HG02981 (cell line): ENCODE data around the gene PPP2R5A.
"Not testable (repeated sequence)": the region's sequence is repeated elsewhere in the genome, so short reads cannot be mapped to it uniquely, and the experiment has no call there.

Source experiments
- ATAC-seq: cut with Tn5 transposase; IDR thresholded peaks from one replicate; pipeline ENCODE4 v1.9.1; 2021; ENCODE audit warnings: mild to moderate bottlenecking, moderate library complexity; ENCODE audit not compliant: unreplicated experiment

Gene PPP2R5A

GRCh38 chr1:212351588-212352362, 66.6 kb downstream of the PPP2R5A start:
- no peak for ATAC-seq

GRCh38 chr1:212353181-212353580, 68.0 kb downstream of the PPP2R5A start:
- no peak for ATAC-seq

GRCh38 chr1:212354464-212354863, 69.3 kb downstream of the PPP2R5A start:
- no peak for ATAC-seq

- ATAC-seq = no peak
Measured at GRCh38 chr1:212355230-212355969, 70.2 kb downstream of the PPP2R5A start.

- ATAC-seq = no peak
Measured at GRCh38 chr1:212359794-212360479, 74.7 kb downstream of the PPP2R5A start.

- no peak for ATAC-seq
Measured at GRCh38 chr1:212364985-212365384, 79.8 kb downstream of the PPP2R5A start.

- ATAC-seq = no peak
Measured at GRCh38 chr1:212366901-212367300, 81.7 kb downstream of the PPP2R5A start.

- ATAC-seq = peak; percentile 14
Measured at GRCh38 chr1:212367474-212368072, 82.4 kb downstream of the PPP2R5A start.

- ATAC-seq = peak; percentile 92
Measured at GRCh38 chr1:212368073-212368484, 82.9 kb downstream of the PPP2R5A start.

- no peak for ATAC-seq
Measured at GRCh38 chr1:212375986-212376385, 90.8 kb downstream of the PPP2R5A start.

- no peak for ATAC-seq
Measured at GRCh38 chr1:212377644-212378043, 92.4 kb downstream of the PPP2R5A start.

GRCh38 chr1:212379366-212379765, 94.2 kb downstream of the PPP2R5A start:
- ATAC-seq = no peak

- ATAC-seq = no peak
Measured at GRCh38 chr1:212381397-212382035, 96.3 kb downstream of the PPP2R5A start.

- no peak for ATAC-seq
Measured at GRCh38 chr1:212386029-212386428, 100.8 kb downstream of the PPP2R5A start.

GRCh38 chr1:212388985-212389716, 103.9 kb downstream of the PPP2R5A start:
- ATAC-seq = no peak

GRCh38 chr1:212395678-212396437, 110.6 kb downstream of the PPP2R5A start:
- ATAC-seq = not testable (repeated sequence)

- ATAC-seq = no peak
Measured at GRCh38 chr1:212396638-212397037, 111.4 kb downstream of the PPP2R5A start.

- ATAC-seq = no peak
Measured at GRCh38 chr1:212397171-212397570, 112.0 kb downstream of the PPP2R5A start.

- ATAC-seq = no peak
Measured at GRCh38 chr1:212401042-212401441, 115.8 kb downstream of the PPP2R5A start.
